Stimulated activated CD8-positive, alpha-beta memory T cell treated with anti-CD3 and anti-CD28 coated beads, Interleukin-15, amount 100 ng/mL, for 4 hours (primary cell): Measurements from ENCODE around the gene ASB10.

ENCODE experiments used
- DNase-seq, 2 donors: peaks; one replicate each; pipeline ENCODE4 v3.0.0-alpha.2; 2020; ENCODE audit warnings: low read depth in 2 of 2

The ASB10 gene

DNA sequence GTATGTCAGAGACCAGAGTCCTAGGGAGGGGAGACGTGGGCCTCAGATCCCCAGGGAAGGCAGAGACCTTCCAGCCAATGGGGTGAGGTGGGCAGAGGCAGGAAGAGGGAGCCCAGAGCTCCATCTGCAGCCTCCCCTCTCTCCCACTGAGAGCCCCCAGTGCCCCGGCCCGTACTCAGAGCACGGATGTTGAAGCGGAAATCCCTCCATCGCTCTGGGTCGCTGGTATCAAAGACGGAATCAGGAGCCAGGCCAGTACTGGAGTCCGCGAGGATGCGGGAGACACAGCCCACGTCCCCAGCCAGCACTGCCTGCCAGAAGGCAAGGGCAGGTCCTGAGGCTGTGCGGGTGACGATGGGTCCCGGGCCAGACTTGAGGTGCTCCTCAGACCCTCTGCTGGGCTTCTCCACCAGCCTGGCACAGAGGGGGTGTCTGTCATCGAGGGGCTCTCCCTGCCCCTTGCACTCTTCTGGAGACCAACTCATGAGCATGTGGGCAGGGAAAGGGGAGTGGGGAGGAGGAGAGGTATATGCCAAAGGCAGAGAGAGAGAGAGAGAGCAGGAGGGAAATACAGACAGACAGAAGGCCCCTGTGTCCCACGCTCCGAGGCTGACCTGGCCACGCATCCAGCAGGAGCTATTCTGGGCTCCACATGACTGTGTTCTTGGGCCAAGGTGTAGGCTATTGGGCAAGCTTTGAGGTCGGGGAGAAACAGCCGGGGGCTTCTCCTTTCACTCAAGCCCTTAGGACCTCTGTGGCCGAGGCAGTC lies at the start of gene ASB10:
Gene ASB10 (minus strand): TSS at position 611 of the 769 bp plus-strand sequence. CDS start 120 bp downstream, at position 491.
- DNase-seq, result no peak

- no peak for DNase-seq
Observed at GRCh38 chr7:151236406-151236805, 49.4 kb upstream of the ASB10 start.

DNA sequence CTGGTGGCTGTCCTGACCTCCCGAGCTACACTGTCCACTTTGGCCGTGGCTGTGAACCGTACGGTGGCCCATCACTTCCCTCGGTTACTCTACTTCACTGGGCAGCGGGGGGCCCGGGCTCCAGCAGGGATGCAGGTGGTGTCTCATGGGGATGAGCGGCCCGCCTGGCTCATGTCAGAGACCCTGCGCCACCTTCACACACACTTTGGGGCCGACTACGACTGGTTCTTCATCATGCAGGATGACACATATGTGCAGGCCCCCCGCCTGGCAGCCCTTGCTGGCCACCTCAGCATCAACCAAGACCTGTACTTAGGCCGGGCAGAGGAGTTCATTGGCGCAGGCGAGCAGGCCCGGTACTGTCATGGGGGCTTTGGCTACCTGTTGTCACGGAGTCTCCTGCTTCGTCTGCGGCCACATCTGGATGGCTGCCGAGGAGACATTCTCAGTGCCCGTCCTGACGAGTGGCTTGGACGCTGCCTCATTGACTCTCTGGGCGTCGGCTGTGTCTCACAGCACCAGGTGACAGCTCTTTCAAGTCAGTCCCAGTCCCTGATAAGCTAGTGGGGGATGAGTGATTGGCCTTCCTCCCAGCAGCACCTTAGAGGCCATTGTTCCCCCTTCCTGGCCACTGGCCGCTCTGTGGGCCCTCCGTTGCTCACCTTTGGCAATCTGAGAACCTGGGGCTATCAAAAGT lies 48.2 kb upstream of the ASB10 start:
- DNase-seq, result no peak

- no peak for DNase-seq
Observed at GRCh38 chr7:151233804-151234203, 46.8 kb upstream of the ASB10 start.

- peak; percentile 56 to 73 for DNase-seq
Observed at GRCh38 chr7:151232917-151233701, 46.1 kb upstream of the ASB10 start.

- peak; percentile 77 to 82 for DNase-seq
Observed at GRCh38 chr7:151232091-151232916, 45.3 kb upstream of the ASB10 start, which contains the start of gene CHPF2. TSS of gene CHPF2 (plus strand) at chr7:151232483. CDS start at chr7:151234012, 1,529 bp downstream.

- no peak for DNase-seq
Observed at GRCh38 chr7:151231080-151231479, 44.0 kb upstream of the ASB10 start.

GRCh38 chr7:151229249-151229648 lies 42.2 kb upstream of the ASB10 start:
- DNase-seq, result no peak

- no peak for DNase-seq
Observed at GRCh38 chr7:151228024-151228866, 41.2 kb upstream of the ASB10 start.

DNA sequence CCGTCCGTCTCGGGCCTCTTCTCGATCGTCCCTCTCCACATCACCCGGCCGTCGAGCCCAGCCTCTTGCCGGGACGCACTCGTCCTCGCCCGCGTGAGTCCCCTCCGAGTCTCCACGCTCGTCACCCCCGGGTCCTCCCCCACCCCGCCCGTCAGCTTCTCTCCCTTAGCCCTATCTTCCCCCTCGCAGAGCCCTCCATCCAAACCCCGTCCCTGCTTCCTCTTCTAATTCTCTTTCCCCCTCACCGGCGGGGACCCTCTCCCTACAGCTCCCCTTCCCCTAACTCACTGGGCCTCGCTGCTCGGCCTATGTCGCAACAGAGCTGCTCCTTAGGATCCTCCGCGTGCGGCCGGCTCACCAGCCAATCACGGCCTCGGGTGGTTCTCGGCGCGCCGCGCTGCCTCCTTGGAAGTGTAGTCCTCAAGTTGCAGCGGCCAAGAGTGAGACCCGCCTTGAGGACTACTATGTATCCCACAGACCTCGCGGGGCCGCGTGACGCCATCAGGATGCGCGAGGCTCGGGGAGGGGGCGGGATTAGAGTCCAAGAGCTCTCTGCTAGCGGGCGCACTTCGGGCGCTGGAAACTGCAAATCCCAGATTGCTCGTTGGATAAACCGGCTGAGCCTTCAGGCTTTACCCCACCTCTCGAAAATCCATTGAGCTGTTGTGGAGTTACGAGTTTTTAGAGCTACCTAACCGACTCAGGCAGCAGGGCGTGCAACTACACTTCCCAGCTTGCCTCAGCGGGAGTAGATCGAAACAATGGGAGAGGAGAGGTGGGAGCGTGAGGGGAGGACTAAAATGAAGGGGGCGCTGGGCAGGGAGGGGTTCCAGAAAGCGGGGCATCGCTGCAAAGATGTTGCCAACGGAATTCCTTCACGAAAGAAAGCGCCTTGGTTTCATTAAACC lies 40.1 kb upstream of the ASB10 start, which contains the start of gene ABCF2:
Gene ABCF2 (minus strand): TSS at position 331 of the 908 bp plus-strand sequence. CDS start 747 bp downstream, outside the sequence.
- DNase-seq, result peak; percentile 96 to 98

DNA sequence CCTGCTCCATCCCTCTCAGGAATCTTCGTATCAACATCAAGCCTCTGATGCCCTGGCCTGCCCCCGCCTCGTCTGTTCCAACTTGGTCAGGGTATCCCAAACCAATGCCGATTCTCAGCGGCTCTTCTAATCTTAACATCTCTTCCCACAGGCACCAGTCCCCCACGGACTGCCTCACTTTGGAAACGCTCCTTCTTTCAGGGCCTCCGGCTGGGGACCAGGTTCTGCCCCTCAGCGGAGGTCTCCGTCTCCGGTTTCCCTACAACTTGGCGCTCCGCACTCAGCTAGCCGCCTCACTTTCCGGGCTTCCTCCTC lies 39.5 kb upstream of the ASB10 start:
- no peak for DNase-seq

- no peak for DNase-seq
Observed at GRCh38 chr7:151225948-151226510, 39.0 kb upstream of the ASB10 start.

- no peak for DNase-seq
Observed at GRCh38 chr7:151223728-151224127, 36.7 kb upstream of the ASB10 start.

GRCh38 chr7:151218170-151218569 lies 31.1 kb upstream of the ASB10 start:
- DNase-seq, result no peak

GRCh38 chr7:151215396-151215795 lies 28.3 kb upstream of the ASB10 start:
- DNase-seq, result no peak

- no peak for DNase-seq
Observed at GRCh38 chr7:151213826-151214225, 26.8 kb upstream of the ASB10 start.

- no peak for DNase-seq
Observed at GRCh38 chr7:151212626-151213025, 25.6 kb upstream of the ASB10 start.

- no peak for DNase-seq
Observed at GRCh38 chr7:151211155-151211772, 24.2 kb upstream of the ASB10 start.
